GM12878 (cell line): ENCODE measurements around the gene PLPP7. TPM values are rescaled to one million over a fixed set of nuclear protein-coding genes. Genes with fewer than 3 reads are reported as not detected.

ENCODE experiments used
- ATAC-seq: fragments of 200-7000 bp; cut with Tn5 transposase; 3 replicates; pipeline ENCODE4 v1.9.1; 2020; ENCODE audit warnings: mild to moderate bottlenecking, moderate library complexity
- BruUV-seq: library from RNA; stranded (reverse); fragments of 400-500 nt; replicated peaks from 2 replicates; lab custom pipeline; 2021; lab: Mats Ljungman, UMichigan
- CTCF ChIA-PET: fragments of 300-600 bp; sonication (Branson Sonifier 250); formaldehyde crosslinking; extraction: SDS; loops from one replicate; lab custom pipeline; 2021; ENCODE audit warnings: inconsistent platforms; lab: Yijun Ruan, JAX
- POLR2A ChIA-PET: fragments of 350-600 bp; formaldehyde crosslinking; extraction: SDS; loops from one replicate; lab custom pipeline; 2021; ENCODE audit warnings: inconsistent platforms; lab: Charles Lee
- RAD21 ChIA-PET: fragments of 300-600 bp; sonication (Branson Sonifier 250); formaldehyde crosslinking; loops from one replicate; lab custom pipeline; 2023; ENCODE audit warnings: antibody characterized with exemption; ENCODE audit not compliant: unreplicated experiment; lab: Charles Lee
- SMC1A ChIA-PET: fragments of 300-600 bp; sonication (Branson Sonifier 250); formaldehyde crosslinking; loops from one replicate; lab custom pipeline; 2023; ENCODE audit not compliant: unreplicated experiment, uncharacterized antibody; lab: Charles Lee
- DNase-seq: peaks from one replicate; pipeline ENCODE4 v3.0.0-alpha.2; 2011; ENCODE audit warnings: low read depth, low spot score
- FAIRE-seq: peaks from 3 replicates; lab custom pipeline; 2011; peaks lifted over from hg19 to GRCh38; lab: Jason Lieb, UNC
- H2AFZ ChIP-seq: 2 replicates; pipeline ENCODE4 v1.6.0; 2011; ENCODE audit warnings: low read depth, low read length, control low read depth; ENCODE audit not compliant: control insufficient read depth
- H3K27ac ChIP-seq: 2 replicates; pipeline ENCODE4 v1.5.1; 2011; ENCODE audit warnings: control low read depth; ENCODE audit not compliant: control insufficient read depth, insufficient read depth
- H3K27me3 ChIP-seq, 2 experiments: replicated peaks in 1 of 2; 2 replicates each; pipeline versions ENCODE4 v1.6.0 to v1.6.1; 2011; ENCODE audit warnings: low read length in 1 of 2; ENCODE audit not compliant: control insufficient read depth in 2 of 2, insufficient read depth in 2 of 2
- H3K36me3 ChIP-seq, 2 experiments: 2 replicates each; pipeline ENCODE4 v1.5.1; 2011; ENCODE audit warnings: low read length in 1 of 2; ENCODE audit not compliant: control insufficient read depth in 2 of 2, insufficient read depth in 2 of 2
- H3K4me1 ChIP-seq: 2 replicates; pipeline ENCODE4 v1.6.1; 2011; ENCODE audit warnings: mild to moderate bottlenecking, low read length, moderate library complexity, mixed read lengths; ENCODE audit not compliant: control insufficient read depth, insufficient read depth
- H3K4me2 ChIP-seq: 2 replicates; pipeline ENCODE4 v1.6.0; 2011; ENCODE audit warnings: control low read depth; ENCODE audit not compliant: control insufficient read depth, insufficient read depth
- H3K4me3 ChIP-seq: fragments of 200-600 bp; sonication (generic); 2 replicates; pipeline ENCODE4 v1.5.1; 2016
- H3K79me2 ChIP-seq: 2 replicates; pipeline ENCODE4 v1.6.0; 2011; ENCODE audit warnings: low read length; ENCODE audit not compliant: control insufficient read depth, insufficient read depth
- H3K9ac ChIP-seq: 2 replicates; pipeline ENCODE4 v1.8.0; 2011; ENCODE audit warnings: low read length, control low read depth, mixed read lengths; ENCODE audit not compliant: control insufficient read depth, insufficient read depth
- H3K9me3 ChIP-seq: replicated peaks from 3 replicates; pipeline ENCODE4 v1.5.1; 2011; ENCODE audit warnings: mild to moderate bottlenecking, low read length; ENCODE audit not compliant: control insufficient read depth, insufficient read depth
- H4K20me1 ChIP-seq: 2 replicates; pipeline ENCODE4 v1.6.0; 2011; ENCODE audit not compliant: control insufficient read depth, insufficient read depth
- ATF7 ChIP-seq: fragments of 450-650 bp; IDR thresholded peaks from 2 replicates; pipeline ENCODE4 v1.6.1; 2016; ENCODE audit warnings: low read depth, mild to moderate bottlenecking
- ESRRA ChIP-seq: IDR thresholded peaks from 2 replicates; pipeline ENCODE4 v1.6.1; 2012; ENCODE audit warnings: mild to moderate bottlenecking, low read length, improper control_type of control experiment
- NRF1 ChIP-seq: conservative IDR thresholded peaks from 2 replicates; pipeline ENCODE4 v1.6.1; 2011; ENCODE audit warnings: mild to moderate bottlenecking, low read depth, low read length, improper control_type of control experiment
- POLR2AphosphoS2 ChIP-seq: IDR thresholded peaks from 2 replicates; pipeline ENCODE4 v1.6.1; 2011; ENCODE audit warnings: low read depth, mild to moderate bottlenecking, low read length, improper control_type of control experiment, moderate library complexity
- RELA ChIP-seq: fragments of 450-650 bp; IDR thresholded peaks from 2 replicates; pipeline ENCODE4 v1.8.0; 2014; ENCODE audit warnings: borderline replicate concordance; ENCODE audit not compliant: partially characterized antibody
- SP1 ChIP-seq: IDR thresholded peaks from one replicate; pipeline ENCODE4 v1.6.1; 2011; ENCODE audit warnings: low read depth, low read length
- TCF7 ChIP-seq: IDR thresholded peaks from 2 replicates; pipeline ENCODE4 v1.6.1; 2014; ENCODE audit warnings: antibody characterized with exemption, borderline replicate concordance
- WGBS: methylation state at CpG from one replicate; pipeline ENCODE4 v1.1.6; 2016; ENCODE audit warnings: low lambda C conversion rate; ENCODE audit not compliant: insufficient replicate concordance, insufficient coverage; ENCODE audit errors: missing lambda C conversion rate; 5-methylcytosine and 5-hydroxymethylcytosine counted together
- in situ Hi-C: fragments of 300-500 bp; cut with MboI; formaldehyde crosslinking; loops from 9 replicates; pipeline ENCODE4 v1.14.3; 2018; ENCODE audit warnings: mixed read lengths
- intact Hi-C: fragments of 100-400 bp; cut with micrococcal nuclease; formaldehyde crosslinking; loops from one replicate; pipeline ENCODE4 v1.14.2; 2022; ENCODE audit not compliant: unreplicated experiment
- polyA plus RNA-seq, 11 experiments: library from polyadenylated mRNA; depleted of rRNA in 4 of 11; unstranded in 6 of 11; stranded (reverse) in 5 of 11; fragments of >200 nt; fragmentation: Nextera tagmentation in 4 of 11; fragmentation: Illumina TruSeq in 1 of 11; extraction: Ambion mirVana in 4 of 11; extraction: Trizol in 1 of 11; gene quantifications; 1 replicate in 1 of 11; 2 replicates in 10 of 11; pipeline versions ENCODE4 v1.2.1 to v1.2.3, GENCODE V29; 2011 to 2016; ENCODE audit warnings: inconsistent platforms in 2 of 11, missing spikeins in 2 of 11, low read depth in 1 of 11
- total RNA-seq, 4 experiments: library from RNA; depleted of rRNA in 3 of 4; stranded (reverse); fragments of >200 nt in 3 of 4; fragmentation: Illumina TruSeq in 1 of 4; extraction: Trizol in 1 of 4; gene quantifications; 2 replicates each; pipeline versions ENCODE4 v1.2.1 to v1.2.3, GENCODE V29; 2013 to 2021
- TF ChIP-seq, protein P1 (sequence below): IDR thresholded peaks from 2 replicates; pipeline ENCODE4 v1.6.1; 2011; ENCODE audit warnings: borderline replicate concordance, low read depth, mild to moderate bottlenecking, moderate library complexity, mixed read lengths, low read length; ENCODE audit not compliant: insufficient read depth; ENCODE audit errors: extremely low read length
- TF ChIP-seq, protein P2 (sequence below): fragments of 450-650 bp; IDR thresholded peaks from 2 replicates; pipeline ENCODE4 v1.6.1; 2016; ENCODE audit warnings: mild to moderate bottlenecking

Gene PLPP7
- total and polyA plus RNA-seq, 10 of the 15 experiments (the other 5 are each of a cell fraction or from before 2014, with no cell fraction given) = 0.05 to 1.0 (median 0.40) TPM; not detected in 3

GRCh38 chr9:131298341-131298740, 8.8 kb downstream of the PLPP7 start:
- TF ChIP-seq NRF1 = no peak
- no peak for TF ChIP-seq TCF7
- TF ChIP-seq, protein P1, sequence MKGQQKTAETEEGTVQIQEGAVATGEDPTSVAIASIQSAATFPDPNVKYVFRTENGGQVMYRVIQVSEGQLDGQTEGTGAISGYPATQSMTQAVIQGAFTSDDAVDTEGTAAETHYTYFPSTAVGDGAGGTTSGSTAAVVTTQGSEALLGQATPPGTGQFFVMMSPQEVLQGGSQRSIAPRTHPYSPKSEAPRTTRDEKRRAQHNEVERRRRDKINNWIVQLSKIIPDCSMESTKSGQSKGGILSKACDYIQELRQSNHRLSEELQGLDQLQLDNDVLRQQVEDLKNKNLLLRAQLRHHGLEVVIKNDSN = no peak
- TF ChIP-seq ESRRA = no peak
- TF ChIP-seq, protein P2, sequence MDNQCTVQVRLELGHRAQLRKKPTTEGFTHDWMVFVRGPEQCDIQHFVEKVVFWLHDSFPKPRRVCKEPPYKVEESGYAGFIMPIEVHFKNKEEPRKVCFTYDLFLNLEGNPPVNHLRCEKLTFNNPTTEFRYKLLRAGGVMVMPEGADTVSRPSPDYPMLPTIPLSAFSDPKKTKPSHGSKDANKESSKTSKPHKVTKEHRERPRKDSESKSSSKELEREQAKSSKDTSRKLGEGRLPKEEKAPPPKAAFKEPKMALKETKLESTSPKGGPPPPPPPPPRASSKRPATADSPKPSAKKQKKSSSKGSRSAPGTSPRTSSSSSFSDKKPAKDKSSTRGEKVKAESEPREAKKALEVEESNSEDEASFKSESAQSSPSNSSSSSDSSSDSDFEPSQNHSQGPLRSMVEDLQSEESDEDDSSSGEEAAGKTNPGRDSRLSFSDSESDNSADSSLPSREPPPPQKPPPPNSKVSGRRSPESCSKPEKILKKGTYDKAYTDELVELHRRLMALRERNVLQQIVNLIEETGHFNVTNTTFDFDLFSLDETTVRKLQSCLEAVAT = no peak
- TF ChIP-seq POLR2AphosphoS2 = no peak
- TF ChIP-seq SP1 = no peak
- no peak for TF ChIP-seq RELA
- TF ChIP-seq ATF7 = no peak
- no peaks in the 10 kb centered on the region for H3K79me2 ChIP-seq
- ATAC-seq = no peak
- no peak for DNase-seq
- POLR2A ChIA-PET = no interaction called here
- WGBS = 43% methylated on average over 5 of the region's 5 CpGs
- no peak overlapping the region for H3K27ac ChIP-seq
- H3K9me3 ChIP-seq = no peaks in the 10 kb centered on the region
- no peaks in the 10 kb centered on the region; the same call in 1 of the 2 replicates for H4K20me1 ChIP-seq
- H2AFZ ChIP-seq = no peak overlapping the region
- no peak overlapping the region for H3K4me2 ChIP-seq
- FAIRE-seq = no peak
- no TSS peak for BruUV-seq
- SMC1A ChIA-PET = no interaction called here
- CTCF ChIA-PET = no interaction called here
- RAD21 ChIA-PET = interaction anchor here (0.6 kb wide), 1 partner anchor 81 kb away, joined by 3 read pairs; no protein-coding TSS in a partner anchor
- intact Hi-C loops = no loop called here
- in situ Hi-C loops = no loop called here
- no peaks in the 10 kb centered on the region for H3K4me1 ChIP-seq
- no peak overlapping the region for H3K9ac ChIP-seq
- no peak overlapping the region for H3K4me3 ChIP-seq
- no peaks in the 10 kb centered on the region for H3K27me3 ChIP-seq
- H3K36me3 ChIP-seq = no peaks in the 10 kb centered on the region
